Right lung (tissue), 5 donors: ENCODE results near the gene NOL7. TPM values are rescaled to one million over a fixed set of nuclear protein-coding genes. Genes with fewer than 3 reads are reported as not detected.

Experiments used
- DNase-seq, 2 donors: peaks; one replicate each; pipeline ENCODE4 v3.0.0-alpha.2; 2013
- polyA plus RNA-seq, 5 donors: library from polyadenylated mRNA; unstranded; fragments of 120-200 nt; gene quantifications; one replicate each; pipeline versions ENCODE4 v1.2.1 to v1.2.3, GENCODE V29; 2013; ENCODE audit warnings: inconsistent platforms in 1 of 5, low replicate concordance in 1 of 5; ENCODE audit not compliant: insufficient read length in 5 of 5, insufficient read depth in 1 of 5

The NOL7 gene
- polyA plus RNA-seq, 5 donors = 75.4 to 80.5 (median 78.3) TPM

DNA sequence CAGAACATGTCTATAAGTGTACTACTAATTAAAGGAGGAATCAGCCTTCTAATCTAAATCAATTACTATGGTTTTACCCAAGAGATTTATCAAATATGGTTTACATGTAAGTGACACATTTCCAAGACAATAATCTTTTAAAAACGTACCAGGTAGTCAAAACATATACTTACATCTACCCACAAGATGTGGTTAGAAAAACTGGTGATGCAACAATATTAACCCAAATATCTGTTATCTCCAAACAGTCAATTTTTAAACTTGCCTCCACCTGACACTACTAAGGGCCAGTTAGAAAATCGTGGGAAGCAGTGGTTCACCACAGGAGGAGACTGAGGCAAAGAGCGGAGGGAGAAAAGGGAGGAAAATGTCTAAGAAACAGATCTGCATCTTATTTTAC, 28.0 kb downstream of the NOL7 start:
- no peak for DNase-seq

DNA sequence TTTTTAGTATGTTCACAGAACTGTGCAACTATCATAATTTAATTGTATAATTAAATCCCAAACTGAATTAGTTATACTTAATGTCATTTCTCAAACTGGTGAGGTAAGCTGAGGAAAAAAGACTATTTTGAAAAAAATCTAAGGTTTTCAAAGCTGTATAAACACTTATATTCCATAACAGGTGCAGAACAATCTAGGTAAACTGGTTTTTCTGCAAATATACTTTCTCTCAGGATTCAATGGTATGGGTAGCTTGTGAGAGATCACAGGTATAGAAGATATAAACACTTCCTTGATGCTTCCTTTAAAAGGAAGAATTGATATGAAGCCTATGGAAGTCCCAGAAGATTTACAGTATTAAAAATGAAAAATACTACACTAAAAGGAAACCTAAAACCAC, 33.7 kb downstream of the NOL7 start:
- peak; percentile 24 to 31 for DNase-seq

DNA sequence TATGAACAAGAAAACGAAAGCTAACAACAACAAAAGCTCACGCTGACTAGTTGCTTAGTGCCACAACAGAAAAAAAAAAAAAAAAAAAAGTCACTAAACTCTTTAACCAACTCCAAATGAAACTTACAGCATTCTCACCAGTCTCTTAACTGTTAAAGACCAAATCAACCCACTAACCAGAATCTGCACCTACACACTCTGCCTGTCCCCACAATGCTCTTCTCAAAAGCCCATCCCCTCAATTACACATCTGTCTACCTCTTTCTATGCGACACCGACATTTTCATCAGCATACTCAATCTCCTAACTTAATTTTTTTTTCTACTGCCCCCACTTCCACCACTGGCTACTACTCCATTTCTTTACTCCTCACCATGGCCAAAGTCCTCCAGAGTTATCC, 34.3 kb downstream of the NOL7 start:
- no peak for DNase-seq

DNA sequence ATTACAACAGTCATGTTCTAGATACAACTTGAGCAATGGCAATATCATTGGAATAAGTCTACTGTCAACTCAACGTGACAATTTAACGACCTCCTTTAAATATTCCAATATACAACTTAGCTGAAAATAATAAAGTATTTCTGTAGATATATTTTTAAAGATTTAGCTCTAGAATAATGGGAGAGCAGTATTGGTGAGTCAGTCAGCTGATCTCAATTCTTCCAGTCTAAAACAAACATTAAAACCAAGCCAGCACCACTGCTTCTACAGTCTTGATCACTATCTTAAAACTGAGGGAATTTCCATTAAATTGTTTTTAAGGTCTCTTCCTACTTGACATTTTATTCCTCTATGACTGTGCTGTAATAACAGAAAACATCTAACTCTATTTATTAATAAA, 38.2 kb downstream of the NOL7 start:
- no peak for DNase-seq

DNA sequence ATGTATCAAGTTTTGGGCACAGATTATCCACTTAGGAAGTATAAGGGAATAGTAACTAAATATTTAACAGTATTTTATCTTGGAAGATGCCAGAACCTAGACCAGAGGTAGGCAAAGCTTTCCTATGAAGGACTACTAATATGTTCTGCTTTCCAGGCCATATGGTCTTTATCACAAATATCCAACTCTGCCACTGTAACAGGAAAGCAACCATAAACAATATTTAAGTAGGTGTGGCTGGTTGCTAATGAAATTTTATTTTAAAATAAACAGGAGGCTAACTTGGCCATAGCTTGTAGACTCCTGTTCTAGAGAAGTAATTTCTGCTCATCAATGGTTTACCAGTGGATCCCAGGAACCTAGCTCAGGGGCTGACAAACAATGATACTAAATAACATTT, 39.4 kb downstream of the NOL7 start:
- DNase-seq = no peak

DNA sequence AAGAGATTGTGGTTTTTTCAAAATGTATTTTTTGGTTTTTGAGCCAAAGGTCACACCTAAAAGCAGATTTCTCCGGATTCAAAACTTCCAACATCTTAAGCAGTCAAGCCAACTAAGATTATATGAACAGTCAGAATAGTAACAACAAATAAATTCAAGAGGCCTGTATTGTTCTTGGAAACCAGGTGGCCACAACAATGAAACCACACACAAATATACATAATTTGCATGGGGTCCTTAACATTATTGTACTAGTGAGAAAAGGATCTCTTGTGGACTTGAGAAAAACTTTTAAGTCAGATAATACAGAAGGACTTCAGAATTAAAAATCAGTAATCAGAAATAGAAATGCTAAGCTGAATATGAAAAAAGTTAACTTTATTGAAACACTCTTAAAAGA, 40.6 kb downstream of the NOL7 start:
- DNase-seq = no peak

DNA sequence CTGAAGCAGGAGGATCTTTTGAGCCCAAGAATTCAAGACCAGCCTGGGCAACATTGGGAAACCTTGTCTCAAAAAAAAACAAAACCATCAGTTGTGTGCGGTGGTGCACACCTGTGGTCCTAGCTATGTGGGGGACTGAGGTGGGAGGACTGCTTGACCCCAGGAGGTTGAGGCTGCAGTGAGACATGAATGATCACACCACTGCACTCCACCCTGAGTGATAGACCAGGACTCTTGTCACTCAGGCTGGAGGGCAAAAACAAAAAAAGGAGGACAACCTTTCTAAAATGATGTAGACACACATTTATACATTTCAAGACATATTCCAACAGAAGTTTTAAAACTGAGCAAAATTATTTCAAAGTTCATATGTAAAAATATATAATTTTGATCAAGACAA, 45.1 kb downstream of the NOL7 start:
- DNase-seq = no peak

DNA sequence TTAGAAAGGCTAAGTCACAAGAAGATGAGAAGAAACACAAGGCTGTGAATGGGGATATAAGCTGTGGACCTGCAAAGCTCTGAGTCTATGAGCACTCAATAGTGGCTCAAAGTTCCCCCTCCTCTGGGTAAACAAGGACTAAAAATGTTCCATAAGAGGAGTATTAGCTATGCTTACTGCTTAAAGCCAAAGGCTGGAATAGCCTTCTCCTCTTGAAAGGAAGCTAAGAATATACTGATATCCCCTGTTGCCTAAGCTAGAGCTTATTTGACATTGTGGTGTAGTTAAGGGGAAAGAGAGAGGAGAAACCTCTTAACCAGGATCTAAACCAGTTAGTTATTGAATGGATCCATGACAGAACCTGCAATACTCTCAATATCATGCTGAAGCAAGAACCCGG, 45.8 kb downstream of the NOL7 start:
- no peak for DNase-seq

DNA sequence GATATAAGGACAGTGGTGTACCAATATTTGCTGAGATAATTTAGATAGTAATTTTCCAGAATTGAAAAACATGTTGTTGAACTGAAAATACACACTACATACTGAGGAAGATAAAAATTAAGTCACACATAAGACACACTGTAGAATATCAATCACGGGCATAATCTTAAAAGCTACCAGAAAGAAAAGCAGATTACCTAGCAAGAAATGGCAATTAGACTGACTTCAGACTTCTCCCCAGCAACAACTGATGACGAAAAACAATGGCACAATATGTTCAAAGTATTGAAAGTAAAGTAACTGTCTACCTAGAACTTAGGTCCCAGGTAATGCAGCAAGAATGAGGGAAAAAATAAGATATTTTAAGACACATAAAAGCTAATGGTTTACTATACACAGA, 46.5 kb downstream of the NOL7 start:
- no peak for DNase-seq

DNA sequence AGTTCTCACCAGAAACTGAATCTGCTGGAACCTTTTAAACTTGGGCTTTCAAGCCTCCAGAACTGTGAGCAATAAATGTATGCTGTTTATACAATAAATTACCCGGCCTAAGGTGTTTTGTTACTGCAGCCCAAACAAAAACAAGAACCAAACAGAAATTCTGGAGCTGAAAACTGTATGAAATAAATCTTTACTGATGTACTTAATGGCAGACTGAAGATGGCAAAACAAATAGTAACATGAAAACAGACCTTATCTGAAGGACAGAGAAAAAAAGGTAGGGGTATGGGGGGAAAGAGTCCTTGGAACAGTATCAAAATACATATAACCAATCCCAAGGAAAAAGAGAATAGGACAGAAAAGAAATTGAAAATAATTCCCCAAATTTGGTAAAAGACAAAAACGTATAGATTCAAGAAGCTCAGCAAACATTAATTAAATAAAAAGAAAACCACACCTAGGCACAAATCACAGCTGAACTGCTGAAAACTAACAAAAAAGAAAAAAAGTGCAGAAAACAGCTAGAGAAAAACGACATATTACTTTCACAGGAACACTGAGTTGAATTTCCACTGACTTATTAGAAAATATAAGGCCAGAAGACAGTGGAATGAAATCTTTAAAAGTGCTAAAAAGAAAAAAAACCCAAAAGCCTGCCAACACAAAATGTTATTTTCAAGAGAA, 47.7 kb downstream of the NOL7 start:
- DNase-seq = no peak

DNA sequence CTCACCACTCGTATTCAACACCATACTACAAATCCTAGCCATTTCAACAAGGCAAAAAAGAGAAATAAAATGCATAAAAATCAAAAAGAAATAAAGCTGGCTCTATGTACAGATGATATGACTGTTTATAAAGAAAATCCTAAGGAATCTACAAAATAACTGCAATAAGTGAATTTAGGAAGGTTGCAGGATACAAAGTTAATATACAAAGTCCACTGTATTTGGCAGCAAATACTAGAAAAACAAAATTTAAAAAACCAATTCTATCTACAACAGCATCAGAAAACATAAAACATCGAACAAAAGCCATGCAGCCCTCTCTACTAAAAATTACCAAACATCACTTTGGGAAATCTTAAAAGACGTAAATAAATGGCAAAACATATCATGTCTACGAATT, 48.9 kb downstream of the NOL7 start:
- no peak for DNase-seq

DNA sequence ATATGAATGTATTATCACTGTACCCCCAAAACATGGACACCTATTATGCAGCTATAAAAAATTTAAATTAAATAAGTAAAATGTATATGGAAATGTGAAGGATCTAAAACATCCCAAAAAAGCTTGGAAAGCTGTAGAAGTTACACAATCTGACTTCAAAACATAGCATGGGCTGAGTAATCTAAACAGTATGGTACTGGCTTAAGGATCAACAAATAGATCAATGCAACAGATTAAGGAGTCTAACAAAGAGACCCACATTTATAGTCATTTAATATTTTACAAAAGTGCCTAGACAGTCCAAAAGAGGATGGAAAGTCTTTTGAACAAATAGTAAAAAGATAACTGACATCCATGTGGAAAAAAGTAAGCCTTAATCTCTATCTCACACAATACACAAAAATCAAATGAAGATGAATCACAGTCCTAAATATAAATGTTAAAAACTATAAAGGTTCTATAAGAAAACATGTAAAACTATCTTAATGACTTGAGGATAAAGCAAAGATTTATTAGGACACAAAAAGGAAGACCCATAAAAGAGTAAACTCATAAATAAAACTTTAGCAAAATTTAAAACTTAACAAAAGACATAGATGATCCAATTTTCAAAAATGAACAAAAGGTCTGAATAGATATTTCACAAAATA, 49.7 kb downstream of the NOL7 start:
- no peak for DNase-seq

DNA sequence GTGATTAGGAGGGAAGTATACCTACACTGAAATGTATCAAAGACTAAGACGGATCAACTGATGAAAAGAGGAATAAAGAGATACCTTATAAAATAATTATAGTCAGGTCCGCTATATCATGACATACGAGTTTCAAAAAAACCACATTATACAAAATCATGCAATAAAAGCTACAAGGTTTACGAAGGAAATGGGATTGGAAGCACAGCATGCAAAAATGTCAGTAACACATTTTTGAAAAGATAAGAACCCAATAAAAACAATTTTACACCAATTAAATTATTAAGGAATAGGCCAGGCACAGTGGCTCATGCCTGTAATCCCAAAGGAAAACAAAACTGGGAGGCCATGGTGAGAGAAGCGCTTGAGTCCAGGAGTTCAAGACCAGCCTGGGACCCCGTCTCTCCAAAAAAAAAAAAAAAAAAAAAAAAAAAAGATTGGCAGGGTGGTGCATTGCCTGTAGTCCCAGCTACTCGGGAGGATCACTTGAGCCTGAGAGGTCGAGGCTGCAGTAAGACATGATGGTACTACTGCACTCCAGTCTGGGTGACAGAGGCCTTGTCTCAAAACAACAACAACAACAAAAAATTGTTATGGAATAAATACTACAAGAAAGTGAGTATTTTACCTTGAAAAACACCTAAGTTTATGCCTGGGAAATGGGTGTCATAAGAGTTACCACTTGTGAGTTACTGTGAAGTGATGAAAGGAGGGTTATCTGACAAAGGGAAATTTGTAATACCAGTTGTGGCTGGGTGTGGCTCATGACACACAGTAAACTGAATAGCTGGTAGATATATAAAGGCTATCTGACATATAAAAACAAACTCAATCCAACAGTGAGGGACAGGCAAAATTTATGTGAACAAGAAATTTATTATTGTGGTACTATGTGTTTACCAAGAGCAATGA, 51.3 kb downstream of the NOL7 start:
- DNase-seq = no peak

DNA sequence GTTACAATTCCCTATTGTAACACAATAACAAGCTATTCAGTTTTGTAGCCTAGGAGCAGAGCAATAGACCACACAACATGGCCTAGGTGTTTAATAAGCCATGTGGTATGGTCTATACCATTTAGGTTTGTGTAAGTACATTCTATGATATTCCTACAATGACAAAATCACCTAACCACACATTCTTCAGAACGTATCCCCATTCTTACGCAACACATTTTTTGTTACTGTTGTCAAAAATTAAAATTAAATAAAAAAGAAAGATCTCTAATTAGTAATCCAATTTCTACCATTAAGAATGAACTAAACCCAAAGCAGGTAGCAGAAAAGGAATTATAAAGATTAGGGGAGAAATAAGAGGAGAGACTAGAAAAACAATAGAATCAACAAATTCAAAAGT, 52.5 kb downstream of the NOL7 start:
- no peak for DNase-seq

DNA sequence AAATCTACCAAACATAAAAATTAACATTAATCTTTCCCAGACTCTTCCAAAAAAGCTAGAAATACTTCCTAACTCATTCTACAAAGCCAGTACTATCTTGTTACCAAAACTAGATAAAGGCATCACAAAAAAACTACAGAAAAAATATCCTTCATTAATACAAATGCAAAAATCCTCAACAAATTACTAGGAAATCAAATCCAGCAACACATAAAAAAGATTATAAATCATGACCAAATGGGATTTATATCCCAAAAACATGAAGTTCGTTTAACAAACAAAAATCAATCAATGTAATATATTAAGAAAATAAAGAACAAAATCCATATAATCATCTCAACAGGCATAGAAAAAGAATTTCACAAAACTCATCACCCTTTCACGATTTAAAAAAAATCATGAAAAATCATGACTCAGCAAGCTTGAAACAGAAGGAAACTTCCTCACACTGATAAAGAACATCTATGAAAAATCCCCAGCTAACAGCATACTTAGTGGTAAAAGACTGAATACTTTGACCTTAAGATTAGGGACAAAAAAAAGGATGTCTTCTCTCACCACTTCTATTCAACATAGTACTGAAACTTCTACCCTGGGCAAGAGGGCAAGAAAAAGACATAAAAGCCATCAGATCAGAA, 53.3 kb downstream of the NOL7 start:
- no peak for DNase-seq

DNA sequence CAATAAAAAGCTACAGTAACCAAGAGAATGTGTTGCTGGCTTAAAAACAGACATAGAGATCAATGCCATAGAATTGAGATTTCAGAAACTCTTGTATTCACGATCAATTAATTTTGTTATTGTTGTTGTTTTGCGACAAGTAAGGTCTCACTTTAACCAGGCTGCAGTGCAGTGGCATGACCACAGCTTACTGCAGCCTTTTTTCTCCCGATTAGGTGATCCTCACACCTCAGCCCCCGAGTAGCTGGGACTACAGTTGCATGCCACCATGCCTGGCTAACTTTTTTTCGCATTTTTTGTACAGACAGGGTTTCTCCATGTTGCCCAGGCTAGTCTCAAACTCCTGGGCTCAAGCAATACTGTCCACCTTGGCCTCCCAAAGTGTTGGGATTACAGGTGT, 54.3 kb downstream of the NOL7 start:
- no peak for DNase-seq

Other genes starting within 250 kb of the NOL7 start
- 1 to 10 TPM; 5.2 to 7.6 (median 6.3) TPM for gene GFOD1, start 127.7 kb upstream of the NOL7 start, polyA plus RNA-seq
- gene SIRT5, start 40.7 kb upstream of the NOL7 start, polyA plus RNA-seq = 10 to 100 TPM; 13.6 to 20.3 (median 17.9) TPM
- 10 to 100 TPM; 38.9 to 49.3 (median 44.0) TPM for gene RANBP9, start 96.5 kb downstream of the NOL7 start, polyA plus RNA-seq
- gene MCUR1, start 199.2 kb downstream of the NOL7 start, polyA plus RNA-seq = 10 to 100 TPM; 31.7 to 41.7 (median 32.5) TPM